ENCODE data around the gene LST1. TPM values are rescaled to one million over a fixed set of nuclear protein-coding genes. Genes with fewer than 3 reads are reported as not detected.

Gene LST1
- total and polyA plus RNA-seq, 8 donors: 4.4 to 95.1 (median 7.7) TPM

GRCh38 chr6:31614684-31615578 lies 28.9 kb downstream of the LST1 start, which contains the start of gene AIF1:
Gene AIF1 (plus strand): TSS chr6:31615234. CDS start chr6:31615330, 96 bp downstream.
- Histone ChIP-seq H3K9me3 (no peaks in the 10 kb centered on the region), H3K36me3 (no peaks in the 10 kb centered on the region), H3K4me1 (peaks cover 0 to 35% of the 10 kb centered on the region in 2 donors), H3K27ac (peak within 1 kb of the TSS; percentile 26 to 89), H3K4me3 (peak within 1 kb of the TSS in 1 of 2 donors; percentile 51), H3K27me3 (no peaks in the 10 kb centered on the region)
- intact Hi-C loops (cut with DNase I): no loop called here
- ATAC-seq (peak; percentile 19), DNase-seq (peak in 1 of 4 donors; percentile 55)
- no peak for TF ChIP-seq CTCF (IDR thresholded peaks at IDR 0.05)

GRCh38 chr6:31615748-31616147 lies 29.7 kb downstream of the LST1 start:
- Histone ChIP-seq H3K36me3 (no peaks in the 10 kb centered on the region), H3K4me3 (peak overlapping the region in 1 of 2 donors; percentile 51), H3K27ac (peak overlapping the region; percentile 13 to 89), H3K27me3 (no peaks in the 10 kb centered on the region), H3K4me1 (peaks cover 0 to 35% of the 10 kb centered on the region in 2 donors), H3K9me3 (no peaks in the 10 kb centered on the region)
- peak in 1 of 4 donors; percentile 84 for DNase-seq
- ATAC-seq: no peak
- intact Hi-C loops (cut with DNase I): no loop called here
- TF ChIP-seq CTCF (IDR thresholded peaks at IDR 0.05): no peak

GRCh38 chr6:31617010-31617409 lies 30.9 kb downstream of the LST1 start:
- intact Hi-C loops (cut with DNase I): no loop called here
- H3K4me3 ChIP-seq: peak overlapping the region in 1 of 2 donors; percentile 51
- no peaks in the 10 kb centered on the region for H3K27me3 ChIP-seq
- peaks cover 7 to 44% of the 10 kb centered on the region in 2 donors for H3K4me1 ChIP-seq
- H3K36me3 ChIP-seq: no peaks in the 10 kb centered on the region
- ATAC-seq (no peak), DNase-seq (no peak)
- TF ChIP-seq CTCF (IDR thresholded peaks at IDR 0.05): no peak
- H3K27ac ChIP-seq: no peak overlapping the region
- no peaks in the 10 kb centered on the region for H3K9me3 ChIP-seq

- peak overlapping the region; percentile 97 to 98 for H3K27ac ChIP-seq
- no peaks in the 10 kb centered on the region for H3K9me3 ChIP-seq
- DNase-seq (peak; percentile 97 to 100 (median 99)), ATAC-seq (peak; percentile 93)
- H3K27me3 ChIP-seq: no peaks in the 10 kb centered on the region
- peak in 1 of 2 donors; percentile 9 for TF ChIP-seq CTCF (IDR thresholded peaks at IDR 0.05)
- intact Hi-C loops (cut with DNase I): no loop called here
- peaks cover 0 to 23% of the 10 kb centered on the region in 2 donors for H3K36me3 ChIP-seq
- peak overlapping the region; percentile 47 to 85 for H3K4me3 ChIP-seq
- peaks cover 17 to 47% of the 10 kb centered on the region in 2 donors for H3K4me1 ChIP-seq
Measured at GRCh38 chr6:31619805-31620585, 33.9 kb downstream of the LST1 start.

Data from left lung (tissue), 10 donors.